ENCODE data around the gene ARMC10. TPM values are rescaled to one million over a fixed set of nuclear protein-coding genes. Genes with fewer than 3 reads are reported as not detected.

Gene ARMC10
- 19.8 to 40.8 TPM (median 37.1 TPM) in 5 replicates for total RNA-seq (2022; extraction: Qiagen RNA extraction; ENCODE audit: low read depth)

GRCh38 chr7:103074519-103075336 is at the start of gene ARMC10, which contains the start of gene FBXL13:
Gene ARMC10, plus strand, starts transcription at chr7:103075140. Its CDS starts 133 bp downstream, at chr7:103075273.
Gene FBXL13, minus strand, starts transcription at chr7:103074796.

Other genes with a start within 250 kb of the ARMC10 start
- 0.08 to 0.35 TPM (median 0.16 TPM) in 4 of 5 replicates, not detected in the other for gene LRRC17, start 162.1 kb upstream of the ARMC10 start, total RNA-seq (2022; extraction: Qiagen RNA extraction; ENCODE audit: low read depth)
- gene FBXL13, start 344 bp upstream of the ARMC10 start, total RNA-seq (2022; extraction: Qiagen RNA extraction; ENCODE audit: low read depth), result 0.19 to 0.42 TPM (median 0.31 TPM) in 4 of 5 replicates, not detected in the other
- gene NAPEPLD, start 74.0 kb downstream of the ARMC10 start, total RNA-seq (2022; extraction: Qiagen RNA extraction; ENCODE audit: low read depth), result 3.5 to 5.7 TPM (median 4.0 TPM) in 5 replicates
- gene PMPCB, start 222.3 kb downstream of the ARMC10 start, total RNA-seq (2022; extraction: Qiagen RNA extraction; ENCODE audit: low read depth), result 53.6 to 76.4 TPM (median 64.2 TPM) in 5 replicates